Measurements from ENCODE around the gene SFXN5. TPM values are rescaled to one million over a fixed set of nuclear protein-coding genes. Genes with fewer than 3 reads are reported as not detected.

SFXN5 gene
- total and polyA plus RNA-seq, 2 donors (not counting 1 experiment from before 2014, with no cell fraction given), result 5.8 to 13.9 TPM

DNA sequence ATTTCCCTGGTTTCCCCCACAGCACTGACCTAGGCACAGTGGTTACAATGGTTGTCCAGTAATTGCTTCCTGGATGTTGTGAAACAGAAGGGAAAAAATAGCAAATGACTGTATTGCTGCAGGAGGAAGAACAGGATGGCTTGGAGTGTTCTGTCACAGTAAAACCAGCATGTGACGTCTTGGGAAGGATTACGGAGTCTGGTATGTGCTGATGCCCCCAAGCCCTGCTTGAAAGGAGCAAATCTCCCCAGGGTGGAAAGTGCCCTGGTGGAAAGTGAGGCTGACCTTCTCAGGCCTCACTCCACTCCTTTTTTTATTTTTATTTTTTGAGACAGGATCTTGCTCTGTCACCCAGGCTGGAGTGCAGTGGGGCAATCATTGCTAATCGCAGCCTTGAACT is 33.4 kb upstream of the SFXN5 start:
- no peaks in the 10 kb centered on the region for H3K36me3 ChIP-seq (ENCODE audit: control insufficient read depth, insufficient read depth, low read length)
- TF ChIP-seq EZH2 (IDR thresholded peaks at IDR 0.05; ENCODE audit: low read length, missing control alignments), result no peak
- H2AFZ ChIP-seq (ENCODE audit: low read length), result no peak overlapping the region
- no peaks in the 10 kb centered on the region for H4K20me1 ChIP-seq (ENCODE audit: control insufficient read depth, extremely low read depth, insufficient read depth, low read length)
- peaks cover 84% of the 10 kb centered on the region for H3K79me2 ChIP-seq (ENCODE audit: control insufficient read depth, insufficient read depth, low read length)
- H3K9me3 ChIP-seq (ENCODE audit: control insufficient read depth, insufficient read depth, low read depth, low read length), result no peaks in the 10 kb centered on the region
- H3K27me3 ChIP-seq (ENCODE audit: control insufficient read depth, insufficient read depth, low read length), result no peaks in the 10 kb centered on the region
- no peak overlapping the region for H3K27ac ChIP-seq (ENCODE audit: insufficient read depth, low read length)
- no peak overlapping the region for H3K4me2 ChIP-seq (ENCODE audit: extremely low read depth, insufficient read depth, low read length)
- H3K4me3 ChIP-seq (replicated peaks in 1 of 4; ENCODE audit: control extremely low read depth in 1 of 4, insufficient read depth in 1 of 4, low read depth in 3 of 4, low read length in 4 of 4), result no peak overlapping the region
- H3K9ac ChIP-seq (ENCODE audit: insufficient read depth, low read length), result no peak overlapping the region
- peaks cover 26% of the 10 kb centered on the region for H3K4me1 ChIP-seq (ENCODE audit: control insufficient read depth, extremely low read depth, insufficient read depth, low read length)
- DNase-seq (ENCODE audit: low read depth in 2 of 2), result no peak

- H3K4me1 ChIP-seq (ENCODE audit: control insufficient read depth, extremely low read depth, insufficient read depth, low read length), result peaks cover 24% of the 10 kb centered on the region
- peaks cover 80% of the 10 kb centered on the region for H3K79me2 ChIP-seq (ENCODE audit: control insufficient read depth, insufficient read depth, low read length)
- H3K4me2 ChIP-seq (ENCODE audit: extremely low read depth, insufficient read depth, low read length), result no peak overlapping the region
- TF ChIP-seq EZH2 (IDR thresholded peaks at IDR 0.05; ENCODE audit: low read length, missing control alignments), result no peak
- TF ChIP-seq CTCF (conservative IDR thresholded peaks at IDR 0.05 in 1 of 2, IDR thresholded peaks at IDR 0.05 in 1 of 2; ENCODE audit: low read depth in 1 of 2, low read length in 2 of 2), result no peak
- DNase-seq (ENCODE audit: low read depth in 2 of 2), result no peak
- H4K20me1 ChIP-seq (ENCODE audit: control insufficient read depth, extremely low read depth, insufficient read depth, low read length), result no peaks in the 10 kb centered on the region
- H3K27me3 ChIP-seq (ENCODE audit: control insufficient read depth, insufficient read depth, low read length), result no peaks in the 10 kb centered on the region
- no peaks in the 10 kb centered on the region for H3K36me3 ChIP-seq (ENCODE audit: control insufficient read depth, insufficient read depth, low read length)
- no peak overlapping the region for H3K9ac ChIP-seq (ENCODE audit: insufficient read depth, low read length)
- H3K4me3 ChIP-seq (replicated peaks in 1 of 4; ENCODE audit: control extremely low read depth in 1 of 4, insufficient read depth in 1 of 4, low read depth in 3 of 4, low read length in 4 of 4), result no peak overlapping the region
- H3K27ac ChIP-seq (ENCODE audit: insufficient read depth, low read length), result no peak overlapping the region
- no peaks in the 10 kb centered on the region for H3K9me3 ChIP-seq (ENCODE audit: control insufficient read depth, insufficient read depth, low read depth, low read length)
- no peak overlapping the region for H2AFZ ChIP-seq (ENCODE audit: low read length)
These were observed 31.6 kb upstream of the SFXN5 start for GRCh38 chr2:73103018-73103542.

- Histone ChIP-seq H3K27ac (ENCODE audit: insufficient read depth, low read length) (no peak overlapping the region), H3K9me3 (ENCODE audit: control insufficient read depth, insufficient read depth, low read depth, low read length) (no peaks in the 10 kb centered on the region), H3K4me3 (replicated peaks in 1 of 4; ENCODE audit: control extremely low read depth in 1 of 4, insufficient read depth in 1 of 4, low read depth in 3 of 4, low read length in 4 of 4) (no peak overlapping the region), H3K27me3 (ENCODE audit: control insufficient read depth, insufficient read depth, low read length) (no peaks in the 10 kb centered on the region), H2AFZ (ENCODE audit: low read length) (no peak overlapping the region), H3K79me2 (ENCODE audit: control insufficient read depth, insufficient read depth, low read length) (peaks cover 77% of the 10 kb centered on the region), H4K20me1 (ENCODE audit: control insufficient read depth, extremely low read depth, insufficient read depth, low read length) (no peaks in the 10 kb centered on the region), H3K36me3 (ENCODE audit: control insufficient read depth, insufficient read depth, low read length) (no peaks in the 10 kb centered on the region), H3K4me1 (ENCODE audit: control insufficient read depth, extremely low read depth, insufficient read depth, low read length) (peaks cover 11% of the 10 kb centered on the region), H3K9ac (ENCODE audit: insufficient read depth, low read length) (no peak overlapping the region), H3K4me2 (ENCODE audit: extremely low read depth, insufficient read depth, low read length) (no peak overlapping the region)
- TF ChIP-seq CTCF (conservative IDR thresholded peaks at IDR 0.05 in 1 of 2, IDR thresholded peaks at IDR 0.05 in 1 of 2; ENCODE audit: low read depth in 1 of 2, low read length in 2 of 2) (no peak), EZH2 (IDR thresholded peaks at IDR 0.05; ENCODE audit: low read length, missing control alignments) (no peak)
- peak in 1 of 2 donors; percentile 66 for DNase-seq (ENCODE audit: low read depth in 2 of 2)
These were observed 30.2 kb upstream of the SFXN5 start for GRCh38 chr2:73101626-73102256.

Measured in fibroblast of lung (primary cell).